GM23338 (cell line): Measurements from ENCODE around the gene LRFN4. TPM values are rescaled to one million over a fixed set of nuclear protein-coding genes. Genes with fewer than 3 reads are reported as not detected.
A peak's percentile ranks its signal among the peaks of the same experiment; 100 is the strongest.

Experiments
- ATAC-seq: fragments of 200-7000 bp; cut with Tn5 transposase; 3 replicates; pipeline ENCODE4 v1.9.1; 2020
- DNase-seq: peaks from one replicate; pipeline ENCODE4 v3.0.0-alpha.2; 2015; ENCODE audit warnings: low spot score
- H2AFZ ChIP-seq: fragments of 200-600 bp; sonication (generic); 2 replicates; pipeline ENCODE4 v1.8.0; 2016; ENCODE audit warnings: antibody characterized with exemption, mild to moderate bottlenecking, moderate library complexity
- H3F3A ChIP-seq: fragments of 200-600 bp; sonication (generic); replicated peaks from 2 replicates; pipeline ENCODE4 v1.8.0; 2017; ENCODE audit warnings: antibody characterized with exemption, mixed run types, low read depth
- H3K27ac ChIP-seq: fragments of 200-600 bp; sonication (generic); 2 replicates; pipeline ENCODE4 v1.6.1; 2016; ENCODE audit warnings: low read depth
- H3K27me3 ChIP-seq: fragments of 200-600 bp; sonication (generic); 2 replicates; pipeline ENCODE4 v1.8.0; 2016; ENCODE audit warnings: mild to moderate bottlenecking, mixed run types, moderate library complexity; ENCODE audit not compliant: insufficient read depth
- H3K36me3 ChIP-seq: fragments of 200-600 bp; sonication (generic); 2 replicates; pipeline ENCODE4 v1.8.0; 2016; ENCODE audit warnings: mild to moderate bottlenecking; ENCODE audit not compliant: insufficient read depth
- H3K4me1 ChIP-seq: fragments of 200-600 bp; sonication (generic); 2 replicates; pipeline ENCODE4 v1.8.0; 2016; ENCODE audit warnings: mild to moderate bottlenecking, moderate library complexity; ENCODE audit not compliant: insufficient read depth
- H3K4me2 ChIP-seq: fragments of 200-600 bp; sonication (generic); 2 replicates; pipeline ENCODE4 v1.7.1; 2017; ENCODE audit warnings: mixed run types
- H3K4me3 ChIP-seq: fragments of 200-600 bp; sonication (generic); 2 replicates; pipeline ENCODE4 v1.6.1; 2016; ENCODE audit warnings: mixed run types
- H3K79me2 ChIP-seq: fragments of 200-600 bp; sonication (generic); replicated peaks from 2 replicates; pipeline ENCODE4 v1.8.0; 2017; ENCODE audit warnings: mild to moderate bottlenecking; ENCODE audit not compliant: insufficient read depth
- H3K9me2 ChIP-seq: fragments of 200-600 bp; sonication (generic); 2 replicates; pipeline ENCODE4 v1.8.0; 2017; ENCODE audit not compliant: insufficient read depth
- H4K20me1 ChIP-seq: fragments of 200-600 bp; sonication (generic); replicated peaks from 2 replicates; pipeline ENCODE4 v1.8.0; 2017; ENCODE audit warnings: mild to moderate bottlenecking; ENCODE audit not compliant: insufficient read depth
- H3K27ac Mint-ChIP-seq: 2 replicates; pipeline ENCODE4 v1.8.0; 2020; ENCODE audit warnings: inconsistent platforms, mild to moderate bottlenecking, moderate library complexity, mixed read lengths
- H3K27me3 Mint-ChIP-seq: 3 replicates; pipeline ENCODE4 v1.8.0; 2022; ENCODE audit warnings: low read depth, mild to moderate bottlenecking, moderate library complexity, mixed read lengths, inconsistent platforms; ENCODE audit not compliant: insufficient read depth, poor library complexity
- H3K36me3 Mint-ChIP-seq: 3 replicates; pipeline ENCODE4 v1.8.0; 2021; ENCODE audit warnings: low read depth, mild to moderate bottlenecking, inconsistent platforms, moderate library complexity, mixed read lengths
- H3K4me1 Mint-ChIP-seq: 3 replicates; pipeline ENCODE4 v1.8.0; 2020; ENCODE audit warnings: mild to moderate bottlenecking, inconsistent platforms, mixed read lengths
- H3K4me3 Mint-ChIP-seq: 3 replicates; pipeline ENCODE4 v1.8.0; 2021; ENCODE audit warnings: moderate library complexity, mild to moderate bottlenecking, inconsistent platforms, mixed read lengths
- H3K9me3 Mint-ChIP-seq: 3 replicates; pipeline ENCODE4 v1.8.0; 2020; ENCODE audit warnings: moderate library complexity, mild to moderate bottlenecking, inconsistent platforms, mixed read lengths
- CREB1 ChIP-seq: fragments of 250-450 bp; sonication (Bioruptor Pico); IDR thresholded peaks from 2 replicates; pipeline ENCODE4 v1.5.0; 2020; ENCODE audit warnings: low read depth, mild to moderate bottlenecking, moderate library complexity
- EZH2phosphoT487 ChIP-seq: fragments of 200-600 bp; sonication (generic); IDR thresholded peaks from one replicate; pipeline ENCODE4 v1.8.1; 2018; ENCODE audit warnings: antibody characterized with exemption; ENCODE audit not compliant: unreplicated experiment
- JUNB ChIP-seq: IDR thresholded peaks from one replicate; pipeline ENCODE4 v1.6.1; 2016; ENCODE audit warnings: antibody characterized with exemption; ENCODE audit not compliant: unreplicated experiment
- ZNF114 ChIP-seq: fragments of 250-450 bp; sonication (Bioruptor Pico); IDR thresholded peaks from 2 replicates; pipeline ENCODE4 v1.5.0; 2020; ENCODE audit warnings: mild to moderate bottlenecking, moderate library complexity
- polyA plus RNA-seq: library from polyadenylated mRNA; unstranded; fragments of >200 nt; fragmentation: Nextera tagmentation; extraction: Ambion mirVana; gene quantifications from 2 replicates; pipeline ENCODE4 v1.2.1, GENCODE V29; 2016
- total RNA-seq: library from RNA; depleted of rRNA; stranded (reverse); fragments of >200 nt; shearing (Covaris generic); gene quantifications from 2 replicates; pipeline ENCODE4 v1.2.3, GENCODE V29; 2014
- TF ChIP-seq, protein P1 (sequence below): fragments of 250-450 bp; sonication (Bioruptor Pico); IDR thresholded peaks from 2 replicates; pipeline ENCODE4 v1.5.0; 2020; ENCODE audit warnings: mild to moderate bottlenecking, moderate library complexity
- TF ChIP-seq, protein P2 (sequence below): IDR thresholded peaks from one replicate; pipeline ENCODE4 v1.6.1; 2018; ENCODE audit warnings: antibody characterized with exemption; ENCODE audit not compliant: unreplicated experiment

LRFN4 gene
- total and polyA plus RNA-seq, 2 experiments from 2014 or later: 9.8 to 63.5 TPM

DNA sequence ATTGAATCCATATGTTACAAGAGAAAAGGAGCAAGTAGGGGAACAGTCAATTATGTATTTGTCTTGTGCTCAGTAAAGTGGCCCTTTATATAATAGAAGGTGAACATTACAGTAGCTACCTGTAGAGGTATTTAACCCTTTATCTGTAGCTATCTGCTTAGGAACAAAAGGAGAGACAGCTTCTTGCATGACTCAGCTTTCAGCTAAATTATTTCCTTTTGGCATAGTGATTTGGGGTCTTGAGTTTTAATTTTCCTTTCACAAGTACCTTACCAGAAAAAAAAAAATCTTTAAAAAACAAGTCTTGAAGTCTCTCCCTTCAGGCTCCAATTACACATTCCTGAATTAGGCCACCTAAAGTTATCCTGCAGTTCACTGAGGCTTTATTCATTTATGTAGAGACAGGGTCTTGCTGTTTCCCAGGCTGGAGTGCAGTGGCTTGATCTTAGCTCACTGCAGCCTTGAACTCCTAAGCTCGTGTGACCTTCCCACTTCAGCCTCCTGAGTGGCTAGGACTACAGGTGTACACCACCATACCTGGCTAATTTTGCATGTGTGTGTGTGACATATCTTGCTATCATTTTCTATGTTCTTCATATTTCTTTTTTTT lies 46.2 kb upstream of the LRFN4 start:
- Mint-ChIP-seq H3K27ac (peak overlapping the region; percentile 85), H3K27me3 (peaks cover 7% of the 10 kb centered on the region), H3K36me3 (peaks cover 9% of the 10 kb centered on the region), H3K4me1 (peaks cover 28% of the 10 kb centered on the region), H3K4me3 (no peak overlapping the region), H3K9me3 (peaks cover 3% of the 10 kb centered on the region; the same call in 1 of the 3 replicates)
- TF ChIP-seq, protein P1, sequence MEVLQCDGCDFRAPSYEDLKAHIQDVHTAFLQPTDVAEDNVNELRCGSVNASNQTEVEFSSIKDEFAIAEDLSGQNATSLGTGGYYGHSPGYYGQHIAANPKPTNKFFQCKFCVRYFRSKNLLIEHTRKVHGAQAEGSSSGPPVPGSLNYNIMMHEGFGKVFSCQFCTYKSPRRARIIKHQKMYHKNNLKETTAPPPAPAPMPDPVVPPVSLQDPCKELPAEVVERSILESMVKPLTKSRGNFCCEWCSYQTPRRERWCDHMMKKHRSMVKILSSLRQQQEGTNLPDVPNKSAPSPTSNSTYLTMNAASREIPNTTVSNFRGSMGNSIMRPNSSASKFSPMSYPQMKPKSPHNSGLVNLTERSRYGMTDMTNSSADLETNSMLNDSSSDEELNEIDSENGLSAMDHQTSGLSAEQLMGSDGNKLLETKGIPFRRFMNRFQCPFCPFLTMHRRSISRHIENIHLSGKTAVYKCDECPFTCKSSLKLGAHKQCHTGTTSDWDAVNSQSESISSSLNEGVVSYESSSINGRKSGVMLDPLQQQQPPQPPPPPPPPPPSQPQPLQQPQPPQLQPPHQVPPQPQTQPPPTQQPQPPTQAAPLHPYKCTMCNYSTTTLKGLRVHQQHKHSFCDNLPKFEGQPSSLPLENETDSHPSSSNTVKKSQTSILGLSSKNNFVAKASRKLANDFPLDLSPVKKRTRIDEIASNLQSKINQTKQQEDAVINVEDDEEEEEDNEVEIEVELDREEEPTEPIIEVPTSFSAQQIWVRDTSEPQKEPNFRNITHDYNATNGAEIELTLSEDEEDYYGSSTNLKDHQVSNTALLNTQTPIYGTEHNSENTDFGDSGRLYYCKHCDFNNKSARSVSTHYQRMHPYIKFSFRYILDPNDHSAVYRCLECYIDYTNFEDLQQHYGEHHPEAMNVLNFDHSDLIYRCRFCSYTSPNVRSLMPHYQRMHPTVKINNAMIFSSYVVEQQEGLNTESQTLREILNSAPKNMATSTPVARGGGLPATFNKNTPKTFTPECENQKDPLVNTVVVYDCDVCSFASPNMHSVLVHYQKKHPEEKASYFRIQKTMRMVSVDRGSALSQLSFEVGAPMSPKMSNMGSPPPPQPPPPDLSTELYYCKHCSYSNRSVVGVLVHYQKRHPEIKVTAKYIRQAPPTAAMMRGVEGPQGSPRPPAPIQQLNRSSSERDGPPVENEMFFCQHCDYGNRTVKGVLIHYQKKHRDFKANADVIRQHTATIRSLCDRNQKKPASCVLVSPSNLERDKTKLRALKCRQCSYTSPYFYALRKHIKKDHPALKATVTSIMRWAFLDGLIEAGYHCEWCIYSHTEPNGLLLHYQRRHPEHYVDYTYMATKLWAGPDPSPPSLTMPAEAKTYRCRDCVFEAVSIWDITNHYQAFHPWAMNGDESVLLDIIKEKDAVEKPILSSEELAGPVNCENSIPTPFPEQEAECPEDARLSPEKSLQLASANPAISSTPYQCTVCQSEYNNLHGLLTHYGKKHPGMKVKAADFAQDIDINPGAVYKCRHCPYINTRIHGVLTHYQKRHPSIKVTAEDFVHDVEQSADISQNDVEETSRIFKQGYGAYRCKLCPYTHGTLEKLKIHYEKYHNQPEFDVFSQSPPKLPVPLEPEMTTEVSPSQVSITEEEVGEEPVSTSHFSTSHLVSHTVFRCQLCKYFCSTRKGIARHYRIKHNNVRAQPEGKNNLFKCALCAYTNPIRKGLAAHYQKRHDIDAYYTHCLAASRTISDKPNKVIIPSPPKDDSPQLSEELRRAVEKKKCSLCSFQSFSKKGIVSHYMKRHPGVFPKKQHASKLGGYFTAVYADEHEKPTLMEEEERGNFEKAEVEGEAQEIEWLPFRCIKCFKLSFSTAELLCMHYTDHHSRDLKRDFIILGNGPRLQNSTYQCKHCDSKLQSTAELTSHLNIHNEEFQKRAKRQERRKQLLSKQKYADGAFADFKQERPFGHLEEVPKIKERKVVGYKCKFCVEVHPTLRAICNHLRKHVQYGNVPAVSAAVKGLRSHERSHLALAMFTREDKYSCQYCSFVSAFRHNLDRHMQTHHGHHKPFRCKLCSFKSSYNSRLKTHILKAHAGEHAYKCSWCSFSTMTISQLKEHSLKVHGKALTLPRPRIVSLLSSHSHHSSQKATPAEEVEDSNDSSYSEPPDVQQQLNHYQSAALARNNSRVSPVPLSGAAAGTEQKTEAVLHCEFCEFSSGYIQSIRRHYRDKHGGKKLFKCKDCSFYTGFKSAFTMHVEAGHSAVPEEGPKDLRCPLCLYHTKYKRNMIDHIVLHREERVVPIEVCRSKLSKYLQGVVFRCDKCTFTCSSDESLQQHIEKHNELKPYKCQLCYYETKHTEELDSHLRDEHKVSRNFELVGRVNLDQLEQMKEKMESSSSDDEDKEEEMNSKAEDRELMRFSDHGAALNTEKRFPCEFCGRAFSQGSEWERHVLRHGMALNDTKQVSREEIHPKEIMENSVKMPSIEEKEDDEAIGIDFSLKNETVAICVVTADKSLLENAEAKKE (CRISPR knock-in tag): no peak
- no peak for TF ChIP-seq EZH2phosphoT487
- TF ChIP-seq, protein P2, sequence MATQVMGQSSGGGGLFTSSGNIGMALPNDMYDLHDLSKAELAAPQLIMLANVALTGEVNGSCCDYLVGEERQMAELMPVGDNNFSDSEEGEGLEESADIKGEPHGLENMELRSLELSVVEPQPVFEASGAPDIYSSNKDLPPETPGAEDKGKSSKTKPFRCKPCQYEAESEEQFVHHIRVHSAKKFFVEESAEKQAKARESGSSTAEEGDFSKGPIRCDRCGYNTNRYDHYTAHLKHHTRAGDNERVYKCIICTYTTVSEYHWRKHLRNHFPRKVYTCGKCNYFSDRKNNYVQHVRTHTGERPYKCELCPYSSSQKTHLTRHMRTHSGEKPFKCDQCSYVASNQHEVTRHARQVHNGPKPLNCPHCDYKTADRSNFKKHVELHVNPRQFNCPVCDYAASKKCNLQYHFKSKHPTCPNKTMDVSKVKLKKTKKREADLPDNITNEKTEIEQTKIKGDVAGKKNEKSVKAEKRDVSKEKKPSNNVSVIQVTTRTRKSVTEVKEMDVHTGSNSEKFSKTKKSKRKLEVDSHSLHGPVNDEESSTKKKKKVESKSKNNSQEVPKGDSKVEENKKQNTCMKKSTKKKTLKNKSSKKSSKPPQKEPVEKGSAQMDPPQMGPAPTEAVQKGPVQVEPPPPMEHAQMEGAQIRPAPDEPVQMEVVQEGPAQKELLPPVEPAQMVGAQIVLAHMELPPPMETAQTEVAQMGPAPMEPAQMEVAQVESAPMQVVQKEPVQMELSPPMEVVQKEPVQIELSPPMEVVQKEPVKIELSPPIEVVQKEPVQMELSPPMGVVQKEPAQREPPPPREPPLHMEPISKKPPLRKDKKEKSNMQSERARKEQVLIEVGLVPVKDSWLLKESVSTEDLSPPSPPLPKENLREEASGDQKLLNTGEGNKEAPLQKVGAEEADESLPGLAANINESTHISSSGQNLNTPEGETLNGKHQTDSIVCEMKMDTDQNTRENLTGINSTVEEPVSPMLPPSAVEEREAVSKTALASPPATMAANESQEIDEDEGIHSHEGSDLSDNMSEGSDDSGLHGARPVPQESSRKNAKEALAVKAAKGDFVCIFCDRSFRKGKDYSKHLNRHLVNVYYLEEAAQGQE: no peak
- no peak for TF ChIP-seq ZNF114 (CRISPR knock-in tag)
- TF ChIP-seq JUNB: no peak
- TF ChIP-seq CREB1 (CRISPR knock-in tag): no peak
- H3K4me3 ChIP-seq: no peak overlapping the region
- no peaks in the 10 kb centered on the region for H4K20me1 ChIP-seq
- H3K4me1 ChIP-seq: peaks cover 14% of the 10 kb centered on the region
- no peaks in the 10 kb centered on the region for H3K9me2 ChIP-seq
- peak; percentile 57 for DNase-seq
- H3K27me3 ChIP-seq: no peaks in the 10 kb centered on the region
- peak; percentile 67 for ATAC-seq
- no peaks in the 10 kb centered on the region for H3K79me2 ChIP-seq
- peaks cover 6% of the 10 kb centered on the region; the same call in 1 of the 2 replicates for H3F3A ChIP-seq
- peak overlapping the region; percentile 15 for H3K27ac ChIP-seq
- H2AFZ ChIP-seq: no peak overlapping the region
- H3K36me3 ChIP-seq: no peaks in the 10 kb centered on the region
- peak overlapping the region; percentile 19; the same call in 1 of the 2 replicates for H3K4me2 ChIP-seq
